HEK293T (cell line): ENCODE measurements around the gene SLCO3A1.

ENCODE experiments used
- ARNT ChIP-seq: fragments of 450-650 bp; IDR thresholded peaks from 2 replicates; pipeline ENCODE4 v1.6.1; 2017; ENCODE audit warnings: mild to moderate bottlenecking
- BHLHE40 ChIP-seq: fragments of 450-650 bp; IDR thresholded peaks from 2 replicates; pipeline ENCODE4 v1.6.1; 2016; ENCODE audit warnings: mild to moderate bottlenecking, moderate library complexity, borderline replicate concordance
- CTBP1 ChIP-seq: fragments of 450-650 bp; IDR thresholded peaks from 2 replicates; pipeline ENCODE4 v1.6.1; 2016; ENCODE audit warnings: borderline replicate concordance
- ELF4 ChIP-seq: fragments of 450-650 bp; IDR thresholded peaks from 2 replicates; pipeline ENCODE4 v1.6.1; 2017; ENCODE audit warnings: antibody characterized with exemption
- FOXK2 ChIP-seq: fragments of 450-650 bp; IDR thresholded peaks from 2 replicates; pipeline ENCODE4 v1.6.1; 2016; ENCODE audit warnings: mild to moderate bottlenecking
- FOXM1 ChIP-seq: fragments of 450-650 bp; IDR thresholded peaks from 2 replicates; pipeline ENCODE4 v1.6.1; 2017; ENCODE audit warnings: mild to moderate bottlenecking, borderline replicate concordance
- HDGF ChIP-seq: fragments of 450-650 bp; IDR thresholded peaks from 2 replicates; pipeline ENCODE4 v1.6.1; 2017; ENCODE audit warnings: antibody characterized with exemption, borderline replicate concordance
- NFRKB ChIP-seq: fragments of 450-650 bp; IDR thresholded peaks from 2 replicates; pipeline ENCODE4 v1.6.1; 2016; ENCODE audit warnings: mild to moderate bottlenecking, moderate library complexity
- SP1 ChIP-seq: fragments of 450-650 bp; IDR thresholded peaks from 2 replicates; pipeline ENCODE4 v1.6.1; 2017
- ZNF384 ChIP-seq: fragments of 450-650 bp; IDR thresholded peaks from 2 replicates; pipeline ENCODE4 v1.6.1; 2016
- TF ChIP-seq, protein P1 (sequence below): fragments of 450-650 bp; IDR thresholded peaks from 2 replicates; pipeline ENCODE4 v1.6.1; 2016

- TF ChIP-seq FOXM1 (no peak), BHLHE40 (no peak), SP1 (no peak), HDGF (no peak), ELF4 (no peak), ARNT (no peak), FOXK2 (no peak), NFRKB (no peak), CTBP1 (no peak), ZNF384 (no peak)
- TF ChIP-seq, protein P1, sequence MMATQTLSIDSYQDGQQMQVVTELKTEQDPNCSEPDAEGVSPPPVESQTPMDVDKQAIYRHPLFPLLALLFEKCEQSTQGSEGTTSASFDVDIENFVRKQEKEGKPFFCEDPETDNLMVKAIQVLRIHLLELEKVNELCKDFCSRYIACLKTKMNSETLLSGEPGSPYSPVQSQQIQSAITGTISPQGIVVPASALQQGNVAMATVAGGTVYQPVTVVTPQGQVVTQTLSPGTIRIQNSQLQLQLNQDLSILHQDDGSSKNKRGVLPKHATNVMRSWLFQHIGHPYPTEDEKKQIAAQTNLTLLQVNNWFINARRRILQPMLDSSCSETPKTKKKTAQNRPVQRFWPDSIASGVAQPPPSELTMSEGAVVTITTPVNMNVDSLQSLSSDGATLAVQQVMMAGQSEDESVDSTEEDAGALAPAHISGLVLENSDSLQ = no peak
These were observed 585 bp downstream of the SLCO3A1 start for GRCh38 chr15:91853948-91854638.
